ENCODE results near the gene TMIGD2. TPM values are rescaled to one million over a fixed set of nuclear protein-coding genes. Genes with fewer than 3 reads are reported as not detected.

Gene TMIGD2
- polyA plus RNA-seq, 12 donors = 0.27 to 3.2 (median 0.60) TPM; not detected in 2

- DNase-seq = no peak
Observed at GRCh38 chr19:4327252-4327876, 25.2 kb upstream of the TMIGD2 start.

GRCh38 chr19:4326837-4327251 is 24.7 kb upstream of the TMIGD2 start:
- DNase-seq = no peak

GRCh38 chr19:4326215-4326836 is 24.1 kb upstream of the TMIGD2 start:
- DNase-seq = no peak

- DNase-seq = no peak
Observed at GRCh38 chr19:4324228-4324627, 22.0 kb upstream of the TMIGD2 start.

GRCh38 chr19:4323692-4324091 is 21.5 kb upstream of the TMIGD2 start:
- no peak for DNase-seq

- no peak for DNase-seq
Observed at GRCh38 chr19:4322942-4323665, 20.9 kb upstream of the TMIGD2 start.

- DNase-seq = no peak
Observed at GRCh38 chr19:4320419-4320818, 18.2 kb upstream of the TMIGD2 start.

- DNase-seq = no peak
Observed at GRCh38 chr19:4319067-4319718, 17.0 kb upstream of the TMIGD2 start.

GRCh38 chr19:4318460-4318859 is 16.3 kb upstream of the TMIGD2 start:
- no peak for DNase-seq

GRCh38 chr19:4316956-4317355 is 14.8 kb upstream of the TMIGD2 start:
- no peak for DNase-seq

GRCh38 chr19:4313847-4314490 is 11.8 kb upstream of the TMIGD2 start:
- no peak for DNase-seq

- DNase-seq = no peak
Observed at GRCh38 chr19:4310247-4311121, 8.3 kb upstream of the TMIGD2 start.

GRCh38 chr19:4305659-4306058 is 3.5 kb upstream of the TMIGD2 start:
- no peak for DNase-seq

GRCh38 chr19:4305257-4305612 is 3.0 kb upstream of the TMIGD2 start:
- DNase-seq = no peak

- DNase-seq = no peak
Observed at GRCh38 chr19:4304538-4305256, 2.5 kb upstream of the TMIGD2 start, which contains the start of gene FSD1. Gene FSD1 (plus strand): TSS chr19:4304598. CDS start chr19:4304747, 149 bp downstream.

- DNase-seq = no peak
Observed at GRCh38 chr19:4303819-4304537, 1.8 kb upstream of the TMIGD2 start.

- DNase-seq = no peak
Observed at GRCh38 chr19:4301590-4302242, 473 bp downstream of the TMIGD2 start.

GRCh38 chr19:4300589-4300988 is 1.6 kb downstream of the TMIGD2 start:
- no peak for DNase-seq
